H1 (cell line): ENCODE data around the gene KIFC1. TPM values are rescaled to one million over a fixed set of nuclear protein-coding genes. Genes with fewer than 3 reads are reported as not detected.

ENCODE experiments used
- CTCF ChIA-PET: fragments of 300-600 bp; sonication (Branson Sonifier 250); formaldehyde crosslinking; loops from one replicate; lab custom pipeline; 2021; ENCODE audit not compliant: partially characterized antibody; lab: Charles Lee
- POLR2A ChIA-PET: fragments of 300-600 bp; sonication (Branson Sonifier 250); formaldehyde crosslinking; loops from one replicate; lab custom pipeline; 2021; ENCODE audit warnings: inconsistent platforms; ENCODE audit not compliant: partially characterized antibody; lab: Charles Lee
- DNase-seq, 2 experiments: peaks; one replicate each; pipeline versions ENCODE4 v3.0.0 to v3.0.0-alpha.2; 2010 to 2022; ENCODE audit warnings: low spot score in 2 of 2, low read depth in 1 of 2, mixed read lengths in 1 of 2
- FAIRE-seq: peaks from 2 replicates; lab custom pipeline; 2011; peaks lifted over from hg19 to GRCh38; lab: Jason Lieb, UNC
- H2AFZ ChIP-seq: 2 replicates; pipeline ENCODE4 v1.8.1; 2012; ENCODE audit warnings: low read length, inconsistent platforms
- H2AK5ac ChIP-seq: 2 replicates; pipeline ENCODE4 v1.6.1; 2013; ENCODE audit warnings: low read depth, low read length
- H2BK120ac ChIP-seq: replicated peaks from 2 replicates; pipeline ENCODE3; 2013; ENCODE audit warnings: low read depth, low read length, inconsistent platforms
- H2BK12ac ChIP-seq: 2 replicates; pipeline ENCODE4 v1.6.1; 2013; ENCODE audit warnings: low read depth, low read length
- H2BK15ac ChIP-seq: 2 replicates; pipeline ENCODE4 v1.6.1; 2013; ENCODE audit warnings: low read length
- H2BK20ac ChIP-seq: 2 replicates; pipeline ENCODE4 v1.6.1; 2013; ENCODE audit warnings: low read length
- H2BK5ac ChIP-seq: 2 replicates; pipeline ENCODE4 v1.6.1; 2013; ENCODE audit warnings: low read depth, low read length
- H3K14ac ChIP-seq: 2 replicates; pipeline ENCODE4 v1.6.1; 2013; ENCODE audit warnings: inconsistent platforms; ENCODE audit not compliant: insufficient read length
- H3K18ac ChIP-seq: 2 replicates; pipeline ENCODE4 v1.6.1; 2013; ENCODE audit warnings: low read length; ENCODE audit errors: extremely low read depth
- H3K23ac ChIP-seq: 2 replicates; pipeline ENCODE4 v1.6.1; 2013; ENCODE audit warnings: inconsistent platforms; ENCODE audit not compliant: insufficient read length
- H3K23me2 ChIP-seq: 2 replicates; pipeline ENCODE4 v1.6.1; 2013; ENCODE audit warnings: low read depth, low read length
- H3K27ac ChIP-seq: 2 replicates; pipeline ENCODE4 v1.6.1; 2011; ENCODE audit warnings: low read depth, low read length, inconsistent platforms
- H3K27me3 ChIP-seq, 4 experiments: replicated peaks in 1 of 4; 1 replicate in 1 of 4; 2 replicates in 3 of 4; pipeline versions ENCODE4 v1.6.1 to v1.8.1; 2011 to 2013; ENCODE audit warnings: low read length in 3 of 4, mild to moderate bottlenecking in 3 of 4, inconsistent platforms in 2 of 4, mixed read lengths in 2 of 4, moderate library complexity in 1 of 4; ENCODE audit not compliant: control insufficient read depth in 3 of 4, insufficient read depth in 3 of 4; ENCODE audit errors: extremely low read depth in 1 of 4
- H3K36me3 ChIP-seq, 4 experiments: 2 replicates each; pipeline versions ENCODE4 v1.6.1 to v1.8.1; 2011 to 2013; ENCODE audit warnings: mild to moderate bottlenecking in 4 of 4, low read length in 3 of 4, moderate library complexity in 2 of 4, control low read depth in 1 of 4, inconsistent platforms in 1 of 4; ENCODE audit not compliant: insufficient read depth in 4 of 4, control insufficient read depth in 2 of 4
- H3K4ac ChIP-seq: replicated peaks from 2 replicates; pipeline ENCODE3; 2013; ENCODE audit warnings: low read length, low read depth, mixed read lengths, inconsistent platforms; ENCODE audit not compliant: insufficient read length
- H3K4me1 ChIP-seq, 4 experiments: replicated peaks in 1 of 4; 1 replicate in 1 of 4; 2 replicates in 3 of 4; pipeline versions ENCODE4 v1.6.1 to v1.8.1; 2011 to 2013; ENCODE audit warnings: low read length in 3 of 4, inconsistent platforms in 2 of 4, mixed read lengths in 1 of 4; ENCODE audit not compliant: insufficient read depth in 4 of 4, control insufficient read depth in 3 of 4
- H3K4me2 ChIP-seq, 2 experiments: 2 replicates each; pipeline versions ENCODE4 v1.6.1 to v1.8.1; 2011 to 2013; ENCODE audit warnings: low read depth in 2 of 2, low read length in 2 of 2, control low read depth in 1 of 2, inconsistent platforms in 1 of 2, mild to moderate bottlenecking in 1 of 2; ENCODE audit not compliant: insufficient read depth in 1 of 2
- H3K4me3 ChIP-seq, 4 experiments: fragments of 200-600, 300-600 bp in 1 of 4; sonication (generic), shearing (Covaris generic), sonication (Bioruptor Twin) in 1 of 4; 2 replicates each; pipeline versions ENCODE4 v1.5.1 to v1.8.1; 2011 to 2016; ENCODE audit warnings: low read length in 4 of 4, low read depth in 3 of 4, control low read depth in 2 of 4, inconsistent platforms in 2 of 4, mild to moderate bottlenecking in 2 of 4, mixed read lengths in 1 of 4, moderate library complexity in 1 of 4; ENCODE audit not compliant: insufficient read depth in 2 of 4; ENCODE audit errors: extremely low read depth in 1 of 4
- H3K56ac ChIP-seq: replicated peaks from 2 replicates; pipeline ENCODE3; 2013; ENCODE audit warnings: low read depth, mild to moderate bottlenecking, mixed read lengths, low read length, inconsistent platforms; ENCODE audit not compliant: insufficient read length
- H3K79me1 ChIP-seq: 2 replicates; pipeline ENCODE4 v1.6.1; 2013; ENCODE audit warnings: low read depth, low read length, control low read depth
- H3K79me2 ChIP-seq, 2 experiments: 2 replicates each; pipeline versions ENCODE4 v1.6.1 to v1.8.1; 2012 to 2013; ENCODE audit warnings: low read length in 2 of 2, mild to moderate bottlenecking in 2 of 2, inconsistent platforms in 1 of 2; ENCODE audit not compliant: insufficient read depth in 2 of 2, control insufficient read depth in 1 of 2
- H3K9ac ChIP-seq, 4 experiments: replicated peaks in 1 of 4; 1 replicate in 1 of 4; 2 replicates in 3 of 4; pipeline versions ENCODE4 v1.6.1 to v1.8.1; 2011 to 2013; ENCODE audit warnings: low read depth in 3 of 4, low read length in 3 of 4, control low read depth in 2 of 4, mild to moderate bottlenecking in 2 of 4, moderate library complexity in 2 of 4, inconsistent platforms in 1 of 4; ENCODE audit errors: extremely low read depth in 1 of 4
- H3K9me3 ChIP-seq, 2 experiments: 2 replicates each; pipeline versions ENCODE4 v1.6.1 to v1.8.1; 2012 to 2013; ENCODE audit warnings: mild to moderate bottlenecking in 2 of 2, moderate library complexity in 2 of 2, control low read depth in 1 of 2, inconsistent platforms in 1 of 2, low read depth in 1 of 2, low read length in 1 of 2, mixed read lengths in 1 of 2; ENCODE audit not compliant: insufficient read depth in 2 of 2
- H4K20me1 ChIP-seq, 2 experiments: replicated peaks in 1 of 2; 2 replicates each; pipeline versions ENCODE3 to v1.8.1; 2011 to 2013; ENCODE audit warnings: inconsistent platforms in 2 of 2, low read length in 2 of 2, mild to moderate bottlenecking in 1 of 2; ENCODE audit not compliant: insufficient read depth in 2 of 2, control insufficient read depth in 1 of 2
- H4K5ac ChIP-seq: 2 replicates; pipeline ENCODE4 v1.6.1; 2013; ENCODE audit warnings: low read length, low read depth, mixed read lengths, inconsistent platforms; ENCODE audit not compliant: insufficient read length
- H4K8ac ChIP-seq: 2 replicates; pipeline ENCODE4 v1.8.0; 2013; ENCODE audit warnings: mild to moderate bottlenecking, moderate library complexity, low read length, inconsistent platforms; ENCODE audit not compliant: insufficient read depth; ENCODE audit errors: extremely low read depth
- H4K91ac ChIP-seq: replicated peaks from 2 replicates; pipeline ENCODE3; 2013; ENCODE audit warnings: low read length, mixed read lengths, inconsistent platforms; ENCODE audit not compliant: insufficient read length
- CEBPB ChIP-seq: IDR thresholded peaks from 2 replicates; pipeline ENCODE4 v1.6.1; 2012; ENCODE audit warnings: low read depth, low read length
- CHD2 ChIP-seq: IDR thresholded peaks from 2 replicates; pipeline ENCODE4 v1.6.1; 2012; ENCODE audit warnings: low read length, improper control_type of control experiment
- SP1 ChIP-seq: IDR thresholded peaks from 2 replicates; pipeline ENCODE4 v1.6.1; 2011; ENCODE audit warnings: low read depth, low read length
- SUZ12 ChIP-seq: fragments of 200-600 bp; sonication (generic); IDR thresholded peaks from 2 replicates; pipeline ENCODE4 v1.6.1; 2012; ENCODE audit warnings: mild to moderate bottlenecking, inconsistent platforms, low read length, moderate library complexity, mixed read lengths
- YY1 ChIP-seq: IDR thresholded peaks from 2 replicates; pipeline ENCODE4 v1.6.1; 2011; ENCODE audit warnings: low read depth, mild to moderate bottlenecking, low read length
- WGBS, 2 experiments: shearing (Covaris generic) in 1 of 2; methylation state at CpG; one replicate each; pipeline versions ENCODE4 v1.1.6 to v1.1.7; 2013 to 2015; ENCODE audit warnings: low lambda C conversion rate in 2 of 2, mixed read lengths in 2 of 2, inconsistent platforms in 1 of 2, low coverage in 1 of 2, missing lambda C conversion rate in 1 of 2; ENCODE audit not compliant: insufficient replicate concordance in 2 of 2, insufficient coverage in 1 of 2, insufficient read length in 1 of 2; ENCODE audit errors: extremely low coverage in 1 of 2, missing lambda C conversion rate in 1 of 2; 5-methylcytosine and 5-hydroxymethylcytosine counted together
- polyA plus RNA-seq, 7 experiments: library from polyadenylated mRNA; depleted of rRNA in 3 of 7; stranded (reverse) in 5 of 7; unstranded in 2 of 7; fragments of >200 nt in 5 of 7; fragments of 200-250 nt in 2 of 7; gene quantifications; 1 replicate in 5 of 7; 2 replicates in 1 of 7; 4 replicates in 1 of 7; pipeline versions ENCODE4 v1.2.1 to v1.2.3, GENCODE V29; 2011 to 2013; ENCODE audit warnings: missing spikeins in 2 of 7, mixed read lengths in 2 of 7
- total RNA-seq: library from RNA; stranded (reverse); fragmentation: NEBNext Ultra II Directional; extraction: Animal tissue kit (Norgen Biotek cat#: 25700); gene quantifications from 2 replicates; pipeline ENCODE4 v1.2.1, GENCODE V29; 2021

The KIFC1 gene
- total and polyA plus RNA-seq, 2 of the 8 experiments (the other 6 are each of a cell fraction or from before 2014, with no cell fraction given), result 46.6 to 64.3 TPM

DNA sequence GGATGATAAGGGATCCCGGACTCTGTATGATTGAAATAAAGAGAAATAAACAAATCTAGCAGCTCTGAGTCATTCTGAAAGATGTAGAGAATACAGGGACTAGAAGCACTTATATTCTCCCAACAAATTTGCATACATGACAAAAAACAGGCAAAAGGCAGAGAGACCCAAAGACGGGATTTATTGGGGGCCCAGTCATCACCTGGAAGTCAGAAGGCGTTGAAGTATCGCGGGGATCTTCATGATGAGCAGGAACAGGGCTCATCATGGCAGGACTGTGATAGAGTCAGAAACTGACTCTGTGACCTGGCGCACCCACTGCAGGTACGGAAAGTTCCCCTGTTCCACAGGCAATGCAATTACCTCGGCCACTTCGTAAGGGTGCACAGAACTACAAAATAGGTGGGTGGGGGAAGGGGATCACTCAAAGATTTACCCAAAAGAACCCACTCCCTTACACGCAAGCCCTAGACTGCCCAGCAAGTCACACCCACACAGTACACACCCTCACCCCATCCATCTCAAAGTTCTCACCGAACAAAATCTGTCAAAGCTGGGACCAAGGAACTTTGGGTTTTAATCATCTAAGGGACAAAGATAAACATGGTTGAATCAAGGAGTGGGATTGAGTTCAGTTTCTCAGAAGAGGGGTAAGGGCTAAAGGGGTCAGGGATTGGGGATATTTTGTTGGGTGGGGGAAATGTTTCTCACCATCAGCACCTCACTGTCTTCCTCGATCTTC, 24.9 kb downstream of the KIFC1 start:
- no peak for FAIRE-seq
- H3K9me3 ChIP-seq, result no peaks in the 10 kb centered on the region
- no peak for DNase-seq
- peaks cover 8 to 34% (median 15%) of the 10 kb centered on the region in 4 experiments for H3K4me1 ChIP-seq
- H2BK15ac ChIP-seq, result no peak overlapping the region
- H2BK20ac ChIP-seq, result no peak overlapping the region
- no peak overlapping the region for H4K5ac ChIP-seq
- peaks cover 4 to 17% of the 10 kb centered on the region in 2 experiments for H4K20me1 ChIP-seq
- peak overlapping the region; percentile 51 to 89 (median 86); a peak in 6 of 7 replicates for H3K9ac ChIP-seq
- no peak overlapping the region for H3K56ac ChIP-seq
- H2AK5ac ChIP-seq, result no peak overlapping the region
- H4K91ac ChIP-seq, result no peak overlapping the region
- H3K4ac ChIP-seq, result no peak overlapping the region
- no peak overlapping the region for H3K14ac ChIP-seq
- ChIA-PET CTCF (interaction anchor here (1.1 to 5.7 kb wide), 5 partner anchors 8 to 119 kb away, joined by 3 to 37 read pairs (median 4); no protein-coding TSS in a partner anchor), POLR2A (interaction anchor here (1.5 to 4.4 kb wide), 8 partner anchors 9 to 140 kb away, joined by 3 to 82 read pairs (median 8); partner anchors contain the start of genes B3GALT4 and ZBTB9)
- no peak overlapping the region for H3K23ac ChIP-seq
- no peak overlapping the region for H2BK120ac ChIP-seq
- peak overlapping the region; percentile 75 to 99 (median 93) for H3K4me3 ChIP-seq
- peak overlapping the region; percentile 89 to 93 for H3K4me2 ChIP-seq
- 0 out of 2 replicates have a peak overlapping the region, but pooled peaks have one; percentile 45 for H4K8ac ChIP-seq
- no peak overlapping the region for H2AFZ ChIP-seq
- H3K36me3 ChIP-seq, result peaks cover 7 to 45% (median 29%) of the 10 kb centered on the region in 4 experiments; a peak in 7 of 8 replicates
- no peak overlapping the region for H3K18ac ChIP-seq
- H3K23me2 ChIP-seq, result peaks cover 22% of the 10 kb centered on the region
- H2BK12ac ChIP-seq, result no peak overlapping the region
- H2BK5ac ChIP-seq, result no peak overlapping the region
- no peaks in the 10 kb centered on the region for H3K27me3 ChIP-seq
- TF ChIP-seq YY1 (no peak), SP1 (0 out of 2 replicates have a peak, but pooled peaks have one; percentile 10), CHD2 (no peak), CEBPB (no peak), SUZ12 (no peak)
- peaks cover 10% of the 10 kb centered on the region; the same call in 1 of the 2 replicates for H3K79me1 ChIP-seq
- 72% methylated on average over 12 of the region's 12 CpGs; no CpG with 5 or more reads in 1 of the 2 experiments for WGBS, 2 experiments
- H3K27ac ChIP-seq, result peak overlapping the region; percentile 79
- H3K79me2 ChIP-seq, result peaks cover 16 to 43% of the 10 kb centered on the region in 2 experiments
